ENCODE data around the gene ZNF202. TPM values are rescaled to one million over a fixed set of nuclear protein-coding genes. Genes with fewer than 3 reads are reported as not detected.

Gene ZNF202
- total and polyA plus RNA-seq, 3 donors from 2014 or later, result 24.4 to 30.7 (median 25.5) TPM

DNA sequence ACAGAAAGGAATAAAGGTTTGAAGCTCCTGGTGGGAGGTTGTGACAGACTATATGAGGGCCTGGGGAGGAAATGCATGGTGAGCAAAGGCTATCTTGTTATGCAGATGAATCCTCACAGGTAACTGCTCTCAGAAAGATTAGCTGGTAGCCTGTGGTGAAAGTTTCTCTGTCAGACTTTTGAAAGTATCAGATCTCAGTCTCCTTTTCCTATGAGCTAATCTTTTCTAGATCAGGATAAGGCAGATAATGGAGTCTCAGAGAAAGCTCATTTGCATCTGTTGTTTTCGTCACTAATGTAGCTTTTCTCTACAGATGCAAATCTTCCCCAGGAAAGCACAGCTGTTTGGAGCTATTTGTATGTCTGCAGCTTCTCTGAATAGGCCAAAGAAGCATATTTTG is 33.8 kb upstream of the ZNF202 start:
- H3K36me3 ChIP-seq (ENCODE audit: low read depth, missing control alignments), result peaks cover 3% of the 10 kb centered on the region
- no peaks in the 10 kb centered on the region for H3K4me1 ChIP-seq
- TF ChIP-seq CTCF (IDR thresholded peaks at IDR 0.05) (no peak), POLR2A (IDR thresholded peaks at IDR 0.05) (no peak)
- WGBS, 2 donors, result 71 to 74% methylated on average over 1 of the region's 1 CpG
- no peak overlapping the region for H3K4me3 ChIP-seq
- no peak overlapping the region for H3K27ac ChIP-seq
- intact Hi-C loops (cut with DNase I; ENCODE audit: low total_unique reads), result no loop called here
- no peaks in the 10 kb centered on the region for H3K9me3 ChIP-seq
- DNase-seq, result no peak
- no peaks in the 10 kb centered on the region for H3K27me3 ChIP-seq

DNA sequence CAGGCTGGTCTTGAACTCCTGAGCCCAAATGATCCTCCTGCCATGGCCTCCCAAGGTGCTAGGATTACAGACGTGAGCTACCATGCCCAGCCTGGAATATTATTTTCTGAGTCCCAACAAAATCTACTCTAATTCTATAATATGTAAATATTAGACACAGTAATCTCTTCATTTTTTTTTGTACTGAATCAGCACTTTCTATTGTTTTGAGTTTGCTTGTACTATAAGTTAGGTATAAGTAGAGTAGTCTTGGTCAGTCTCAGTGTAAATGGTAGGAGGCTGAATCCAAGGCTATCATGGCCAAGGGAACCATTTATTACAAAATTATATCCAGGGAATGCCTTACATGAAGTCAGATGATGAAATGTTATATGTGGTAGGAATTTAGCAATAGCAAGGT is 32.5 kb upstream of the ZNF202 start:
- no peaks in the 10 kb centered on the region for H3K9me3 ChIP-seq
- TF ChIP-seq POLR2A (IDR thresholded peaks at IDR 0.05) (no peak), CTCF (IDR thresholded peaks at IDR 0.05) (no peak)
- intact Hi-C loops (cut with DNase I; ENCODE audit: low total_unique reads), result no loop called here
- no peak overlapping the region for H3K4me3 ChIP-seq
- no peaks in the 10 kb centered on the region for H3K4me1 ChIP-seq
- no peak for DNase-seq
- H3K27me3 ChIP-seq, result no peaks in the 10 kb centered on the region
- no peak overlapping the region for H3K27ac ChIP-seq
- WGBS, 2 donors, result 79 to 93% methylated on average over 1 of the region's 1 CpG
- peaks cover 3% of the 10 kb centered on the region for H3K36me3 ChIP-seq (ENCODE audit: low read depth, missing control alignments)

GRCh38 chr11:123773026-123773425 is 31.6 kb upstream of the ZNF202 start:
- intact Hi-C loops (cut with DNase I; ENCODE audit: low total_unique reads), result no loop called here
- H3K4me3 ChIP-seq, result no peak overlapping the region
- TF ChIP-seq CTCF (IDR thresholded peaks at IDR 0.05) (no peak), POLR2A (IDR thresholded peaks at IDR 0.05) (no peak)
- WGBS, 2 donors, result 85 to 95% methylated on average over 2 of the region's 2 CpGs
- H3K27ac ChIP-seq, result no peak overlapping the region
- no peaks in the 10 kb centered on the region for H3K9me3 ChIP-seq
- H3K36me3 ChIP-seq (ENCODE audit: low read depth, missing control alignments), result no peaks in the 10 kb centered on the region
- no peaks in the 10 kb centered on the region for H3K27me3 ChIP-seq
- no peak for DNase-seq
- H3K4me1 ChIP-seq, result no peaks in the 10 kb centered on the region

DNA sequence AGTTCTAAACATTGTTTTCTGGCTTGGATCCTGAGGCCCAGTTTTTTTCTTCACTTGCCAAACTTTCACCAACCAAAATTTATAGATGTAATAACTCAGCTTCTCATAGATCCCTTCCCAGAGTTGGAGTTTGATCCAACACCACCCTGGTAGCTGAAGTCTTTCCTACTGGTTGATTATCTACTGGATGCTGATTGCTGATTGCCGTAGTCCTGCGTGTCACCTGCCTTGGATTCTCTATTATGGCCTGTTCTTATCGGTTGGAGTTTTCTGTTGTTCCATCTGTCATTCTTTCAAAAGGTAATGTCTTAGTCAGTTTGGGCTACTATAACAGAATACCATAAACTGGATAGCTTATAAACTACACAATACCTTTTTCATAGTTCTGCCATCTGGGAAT is 30.2 kb upstream of the ZNF202 start:
- Histone ChIP-seq H3K9me3 (no peaks in the 10 kb centered on the region), H3K27me3 (no peaks in the 10 kb centered on the region), H3K36me3 (ENCODE audit: low read depth, missing control alignments) (no peaks in the 10 kb centered on the region), H3K4me1 (no peaks in the 10 kb centered on the region), H3K27ac (no peak overlapping the region), H3K4me3 (no peak overlapping the region)
- DNase-seq, result no peak
- no peak for TF ChIP-seq POLR2A (IDR thresholded peaks at IDR 0.05)
- WGBS, 2 donors, result 92 to 94% methylated on average over 3 of the region's 3 CpGs
- intact Hi-C loops (cut with DNase I; ENCODE audit: low total_unique reads), result no loop called here

- H3K36me3 ChIP-seq (ENCODE audit: low read depth, missing control alignments), result no peaks in the 10 kb centered on the region
- H3K4me3 ChIP-seq, result no peak overlapping the region
- H3K9me3 ChIP-seq, result no peaks in the 10 kb centered on the region
- DNase-seq, result no peak
- no peaks in the 10 kb centered on the region for H3K4me1 ChIP-seq
- no peak overlapping the region for H3K27ac ChIP-seq
- TF ChIP-seq CTCF (IDR thresholded peaks at IDR 0.05), result no peak
- TF ChIP-seq POLR2A (IDR thresholded peaks at IDR 0.05), result no peak
- H3K27me3 ChIP-seq, result no peaks in the 10 kb centered on the region
- intact Hi-C loops (cut with DNase I; ENCODE audit: low total_unique reads), result no loop called here
Measured at GRCh38 chr11:123770712-123771111, 29.3 kb upstream of the ZNF202 start.

All from testis (tissue), 3 donors.